Osteocyte (in vitro differentiated cells): ENCODE measurements around the gene TGOLN2. TPM values are rescaled to one million over a fixed set of nuclear protein-coding genes. Genes with fewer than 3 reads are reported as not detected.
A peak's percentile ranks its signal among the peaks of the same experiment; 100 is the strongest.

Source experiments
- DNase-seq: peaks from one replicate; pipeline ENCODE4 v3.0.0; 2021; ENCODE audit warnings: mixed read lengths; ENCODE audit not compliant: unreplicated experiment; ENCODE audit errors: extremely low spot score
- H3K27ac Mint-ChIP-seq: one replicate; pipeline ENCODE4 v1.8.0; 2021; ENCODE audit warnings: mild to moderate bottlenecking, mixed read lengths; ENCODE audit not compliant: unreplicated experiment
- H3K27me3 Mint-ChIP-seq: one replicate; pipeline ENCODE4 v1.8.0; 2021; ENCODE audit warnings: mixed read lengths; ENCODE audit not compliant: unreplicated experiment
- H3K36me3 Mint-ChIP-seq: one replicate; pipeline ENCODE4 v1.8.0; 2021; ENCODE audit warnings: mixed read lengths; ENCODE audit not compliant: unreplicated experiment
- H3K4me1 Mint-ChIP-seq: one replicate; pipeline ENCODE4 v1.8.0; 2021; ENCODE audit warnings: mixed read lengths; ENCODE audit not compliant: unreplicated experiment
- H3K4me3 Mint-ChIP-seq: one replicate; pipeline ENCODE4 v1.8.0; 2021; ENCODE audit warnings: mild to moderate bottlenecking, moderate library complexity, mixed read lengths; ENCODE audit not compliant: unreplicated experiment
- H3K9me3 Mint-ChIP-seq: one replicate; pipeline ENCODE4 v1.8.0; 2021; ENCODE audit warnings: mixed read lengths; ENCODE audit not compliant: unreplicated experiment
- total RNA-seq: library from RNA; stranded (reverse); gene quantifications from 2 replicates; pipeline ENCODE4 v1.2.1, GENCODE V29; 2021
- TF ChIP-seq, protein P1 (sequence below): fragments of 200-600 bp; sonication (generic); IDR thresholded peaks from 2 replicates; pipeline ENCODE4 v1.5.0; 2021; ENCODE audit warnings: antibody characterized with exemption, mild to moderate bottlenecking, moderate library complexity

Gene TGOLN2
- total RNA-seq, 1 donor from 2014 or later = 91.2 TPM

DNA sequence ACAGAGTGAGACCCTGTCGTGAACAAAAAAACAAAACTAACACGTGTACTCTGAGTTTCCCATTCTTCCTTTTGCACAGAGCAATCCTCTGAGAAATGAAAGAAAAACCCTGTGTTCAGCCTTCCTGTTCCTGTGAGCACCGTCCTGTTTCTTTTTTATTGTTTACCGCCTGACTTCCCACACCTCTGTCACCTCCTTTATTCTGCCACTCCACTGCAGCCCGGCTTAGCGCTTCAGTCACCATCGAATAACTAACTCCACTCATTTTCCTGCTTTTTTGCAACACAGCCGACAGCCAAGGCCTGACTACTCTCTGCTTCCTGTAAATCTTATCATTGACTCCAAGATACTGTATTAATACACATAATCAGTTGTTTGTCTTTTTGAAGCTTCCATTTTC lies 40.9 kb downstream of the TGOLN2 start:
- H3K4me1 Mint-ChIP-seq = peaks cover 8% of the 10 kb centered on the region
- H3K27ac Mint-ChIP-seq = no peak overlapping the region
- peaks cover 10% of the 10 kb centered on the region for H3K36me3 Mint-ChIP-seq
- no peak for DNase-seq
- no peaks in the 10 kb centered on the region for H3K27me3 Mint-ChIP-seq
- TF ChIP-seq, protein P1, sequence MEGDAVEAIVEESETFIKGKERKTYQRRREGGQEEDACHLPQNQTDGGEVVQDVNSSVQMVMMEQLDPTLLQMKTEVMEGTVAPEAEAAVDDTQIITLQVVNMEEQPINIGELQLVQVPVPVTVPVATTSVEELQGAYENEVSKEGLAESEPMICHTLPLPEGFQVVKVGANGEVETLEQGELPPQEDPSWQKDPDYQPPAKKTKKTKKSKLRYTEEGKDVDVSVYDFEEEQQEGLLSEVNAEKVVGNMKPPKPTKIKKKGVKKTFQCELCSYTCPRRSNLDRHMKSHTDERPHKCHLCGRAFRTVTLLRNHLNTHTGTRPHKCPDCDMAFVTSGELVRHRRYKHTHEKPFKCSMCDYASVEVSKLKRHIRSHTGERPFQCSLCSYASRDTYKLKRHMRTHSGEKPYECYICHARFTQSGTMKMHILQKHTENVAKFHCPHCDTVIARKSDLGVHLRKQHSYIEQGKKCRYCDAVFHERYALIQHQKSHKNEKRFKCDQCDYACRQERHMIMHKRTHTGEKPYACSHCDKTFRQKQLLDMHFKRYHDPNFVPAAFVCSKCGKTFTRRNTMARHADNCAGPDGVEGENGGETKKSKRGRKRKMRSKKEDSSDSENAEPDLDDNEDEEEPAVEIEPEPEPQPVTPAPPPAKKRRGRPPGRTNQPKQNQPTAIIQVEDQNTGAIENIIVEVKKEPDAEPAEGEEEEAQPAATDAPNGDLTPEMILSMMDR = no peak
- H3K9me3 Mint-ChIP-seq = no peaks in the 10 kb centered on the region
- no peak overlapping the region for H3K4me3 Mint-ChIP-seq

DNA sequence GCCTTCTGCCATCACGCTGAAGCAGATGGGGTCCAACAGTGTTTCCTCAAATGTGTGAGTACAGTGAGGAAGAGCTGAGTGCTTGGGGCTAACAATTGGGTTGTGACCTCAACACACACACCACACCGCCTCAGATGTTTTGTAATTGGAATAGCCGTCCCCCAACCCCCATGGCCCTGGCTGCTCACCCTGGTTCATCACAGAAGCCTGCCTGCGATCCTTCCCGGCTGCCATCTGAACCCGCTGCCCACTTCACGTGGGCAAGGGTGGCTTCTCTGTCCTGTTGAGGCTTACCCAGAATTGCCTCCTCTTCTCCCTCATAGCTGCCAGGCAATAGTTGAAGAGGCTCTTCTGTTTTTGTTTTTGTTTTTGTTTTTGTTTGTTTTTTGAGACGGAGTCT lies 44.1 kb downstream of the TGOLN2 start:
- TF ChIP-seq, protein P1 = no peak
- Mint-ChIP-seq H3K27me3 (no peaks in the 10 kb centered on the region), H3K4me3 (no peak overlapping the region), H3K9me3 (no peaks in the 10 kb centered on the region), H3K27ac (no peak overlapping the region), H3K36me3 (peaks cover 10% of the 10 kb centered on the region), H3K4me1 (peaks cover 14% of the 10 kb centered on the region)
- DNase-seq = no peak

DNA sequence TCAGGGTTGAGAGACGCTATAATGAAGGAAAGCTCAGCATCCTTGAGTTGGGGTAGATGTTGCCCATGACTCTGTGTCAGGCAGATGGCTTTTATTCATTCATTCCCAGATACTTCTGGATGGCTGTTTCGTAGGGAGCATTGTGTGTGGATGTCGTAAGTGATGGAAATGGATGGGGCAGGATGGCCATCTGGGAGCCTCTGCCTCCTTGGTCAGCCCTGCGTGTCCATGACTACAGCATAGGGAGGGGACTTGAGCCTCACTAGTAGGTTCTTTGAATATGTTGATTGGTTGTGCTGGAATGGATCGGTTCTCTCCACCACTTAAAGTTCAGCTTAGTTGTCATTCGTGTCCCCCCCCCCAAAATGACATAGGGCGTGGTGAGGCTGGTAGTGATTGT lies 44.9 kb downstream of the TGOLN2 start:
- no peak for DNase-seq
- H3K36me3 Mint-ChIP-seq = peaks cover 7% of the 10 kb centered on the region
- no peak overlapping the region for H3K27ac Mint-ChIP-seq
- H3K9me3 Mint-ChIP-seq = no peaks in the 10 kb centered on the region
- H3K4me1 Mint-ChIP-seq = peaks cover 19% of the 10 kb centered on the region
- H3K27me3 Mint-ChIP-seq = no peaks in the 10 kb centered on the region
- no peak overlapping the region for H3K4me3 Mint-ChIP-seq
- TF ChIP-seq, protein P1 = no peak

DNA sequence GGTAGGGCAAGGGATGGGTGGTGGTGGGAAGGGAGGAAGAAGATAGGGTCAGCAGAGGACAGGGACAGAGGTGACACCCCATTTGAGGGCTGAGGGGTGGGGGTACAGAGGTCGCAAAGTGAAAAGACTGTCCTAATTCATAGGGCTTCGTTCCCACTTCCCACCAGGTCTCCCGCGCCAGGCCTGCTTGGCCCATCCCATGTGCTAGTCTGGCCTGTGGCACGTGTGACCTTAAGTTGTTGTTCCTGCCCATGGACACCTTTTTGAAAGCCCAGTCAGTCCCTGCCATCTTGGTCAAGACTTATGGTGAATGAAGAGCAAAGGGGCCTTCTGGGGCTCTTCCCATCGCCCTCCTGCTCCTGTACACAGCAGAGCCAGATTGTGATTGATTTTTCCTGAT lies 46.2 kb downstream of the TGOLN2 start:
- no peak for DNase-seq
- no peaks in the 10 kb centered on the region for H3K27me3 Mint-ChIP-seq
- no peaks in the 10 kb centered on the region for H3K9me3 Mint-ChIP-seq
- H3K4me3 Mint-ChIP-seq = no peak overlapping the region
- peaks cover 32% of the 10 kb centered on the region for H3K4me1 Mint-ChIP-seq
- H3K36me3 Mint-ChIP-seq = peaks cover 7% of the 10 kb centered on the region
- H3K27ac Mint-ChIP-seq = no peak overlapping the region
- TF ChIP-seq, protein P1 = no peak

DNA sequence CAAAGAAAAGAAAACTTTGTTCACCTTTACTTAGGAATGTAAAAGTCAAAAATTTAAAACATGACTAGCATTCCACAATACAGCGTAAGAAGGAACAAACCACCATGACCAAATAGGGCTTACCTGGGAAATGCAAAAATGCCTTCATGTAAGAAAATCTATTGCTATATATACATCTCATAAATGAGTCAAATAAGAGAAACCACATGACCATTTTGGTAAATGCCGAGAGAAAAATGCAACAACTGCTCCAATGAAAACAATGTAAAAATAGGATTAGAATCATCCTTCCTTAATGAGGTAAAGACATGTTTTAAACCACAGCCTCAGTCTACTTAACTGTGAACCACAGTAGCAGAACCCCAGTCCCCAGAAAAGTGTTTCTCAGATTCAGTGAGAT lies 49.4 kb downstream of the TGOLN2 start:
- Mint-ChIP-seq H3K4me3 (peak overlapping the region; percentile 12), H3K36me3 (peaks cover 1% of the 10 kb centered on the region), H3K4me1 (peaks cover 49% of the 10 kb centered on the region), H3K27me3 (no peaks in the 10 kb centered on the region), H3K27ac (peak overlapping the region; percentile 87), H3K9me3 (no peaks in the 10 kb centered on the region)
- TF ChIP-seq, protein P1 = no peak
- DNase-seq = no peak
